A673 (cell line): ENCODE measurements around the gene RGS6. TPM values are rescaled to one million over a fixed set of nuclear protein-coding genes. Genes with fewer than 3 reads are reported as not detected.

ENCODE experiments used
- BruUV-seq: library from RNA; stranded (reverse); fragments of 400-500 nt; replicated peaks from 2 replicates; lab custom pipeline; 2021; lab: Mats Ljungman, UMichigan
- CTCF ChIA-PET: fragments of 300-600 bp; sonication (Branson Sonifier 250); formaldehyde crosslinking; loops from one replicate; lab custom pipeline; 2022; ENCODE audit warnings: antibody characterized with exemption; lab: Charles Lee
- POLR2A ChIA-PET: fragments of 300-600 bp; sonication (Branson Sonifier 250); formaldehyde crosslinking; loops from one replicate; lab custom pipeline; 2022; ENCODE audit warnings: antibody characterized with exemption; ENCODE audit not compliant: low non-redundant PET; lab: Charles Lee
- DNase-seq: peaks from one replicate; pipeline ENCODE4 v3.0.0-alpha.2; 2015; ENCODE audit warnings: low spot score
- H3K27ac ChIP-seq: fragments of 200-600 bp; sonication (generic); 2 replicates; pipeline ENCODE4 v1.5.1; 2016; ENCODE audit warnings: mixed run types, low read depth, mild to moderate bottlenecking, mixed read lengths, antibody characterized with exemption, low read length; ENCODE audit not compliant: poor library complexity, severe bottlenecking
- H3K27me3 ChIP-seq: fragments of 200-600 bp; sonication (generic); replicated peaks from 2 replicates; pipeline ENCODE4 v1.6.1; 2017; ENCODE audit warnings: mixed run types, low read depth, mild to moderate bottlenecking, mixed read lengths, antibody characterized with exemption, low read length; ENCODE audit not compliant: insufficient read depth, poor library complexity
- H3K36me3 ChIP-seq: fragments of 200-600 bp; sonication (generic); 2 replicates; pipeline ENCODE4 v1.6.1; 2016; ENCODE audit warnings: mixed run types, mild to moderate bottlenecking, mixed read lengths, antibody characterized with exemption, low read length; ENCODE audit not compliant: insufficient read depth, poor library complexity, severe bottlenecking
- H3K4me1 ChIP-seq: fragments of 200-600 bp; sonication (generic); 2 replicates; pipeline ENCODE4 v1.6.1; 2017; ENCODE audit warnings: mixed run types, mild to moderate bottlenecking, mixed read lengths, antibody characterized with exemption, low read length; ENCODE audit not compliant: insufficient read depth, poor library complexity, severe bottlenecking
- H3K4me3 ChIP-seq: fragments of 200-600 bp; sonication (generic); 2 replicates; pipeline ENCODE4 v1.5.1; 2016; ENCODE audit warnings: low read depth, mixed run types, mild to moderate bottlenecking, mixed read lengths, low read length; ENCODE audit not compliant: poor library complexity, severe bottlenecking
- H3K9me3 ChIP-seq: fragments of 200-600 bp; sonication (generic); 2 replicates; pipeline ENCODE4 v1.6.1; 2016; ENCODE audit warnings: mixed run types, low read depth, mild to moderate bottlenecking, mixed read lengths, antibody characterized with exemption, low read length; ENCODE audit not compliant: poor library complexity, severe bottlenecking
- CTCF ChIP-seq: fragments of 300-800, 200-600 bp; sonication (generic); conservative IDR thresholded peaks from 2 replicates; pipeline ENCODE4 v1.5.1; 2017; ENCODE audit warnings: low read depth, mild to moderate bottlenecking, antibody characterized with exemption, low read length, moderate library complexity, mixed read lengths
- EZH2 ChIP-seq: fragments of 200-600 bp; sonication (generic); IDR thresholded peaks from 2 replicates; pipeline ENCODE4 v1.6.1; 2017; ENCODE audit warnings: borderline replicate concordance, low read depth, mild to moderate bottlenecking, mixed read lengths, antibody characterized with exemption, low read length; ENCODE audit not compliant: poor library complexity, severe bottlenecking
- intact Hi-C: fragments of 100-400 bp; cut with micrococcal nuclease; formaldehyde crosslinking; loops from one replicate; pipeline ENCODE4 v1.10.0; 2022; ENCODE audit not compliant: unreplicated experiment
- total RNA-seq: library from RNA; stranded (reverse); gene quantifications from 2 replicates; pipeline ENCODE4 v1.2.3, GENCODE V29; 2021

Gene RGS6
- total RNA-seq, 1 experiment from 2014 or later, result not detected

GRCh38 chr14:72519543-72519942 lies 587.3 kb downstream of the RGS6 start:
- H3K27ac ChIP-seq, result no peak overlapping the region
- ChIA-PET POLR2A (no interaction called here), CTCF (interaction anchor here (0.7 to 1.0 kb wide), 2 partner anchors 384 to 385 kb away, joined by 3 to 4 read pairs; no protein-coding TSS in a partner anchor)
- no peak overlapping the region for H3K4me3 ChIP-seq
- DNase-seq, result no peak
- H3K36me3 ChIP-seq, result no peaks in the 10 kb centered on the region
- intact Hi-C loops, result loop anchor here (5.0 kb wide), 1 partner anchor 953 kb away; no protein-coding TSS in a partner anchor
- no peaks in the 10 kb centered on the region for H3K27me3 ChIP-seq
- peaks cover 5% of the 10 kb centered on the region for H3K4me1 ChIP-seq
- no peaks in the 10 kb centered on the region for H3K9me3 ChIP-seq
- BruUV-seq, result no TSS peak
- TF ChIP-seq CTCF (no peak), EZH2 (no peak)

GRCh38 chr14:72521045-72521444 lies 588.8 kb downstream of the RGS6 start:
- no peaks in the 10 kb centered on the region for H3K9me3 ChIP-seq

GRCh38 chr14:72521968-72522741 lies 589.9 kb downstream of the RGS6 start:
- no peak for TF ChIP-seq CTCF
- TF ChIP-seq EZH2, result no peak
- BruUV-seq, result no TSS peak
- ChIA-PET CTCF (no interaction called here), POLR2A (no interaction called here)
- H3K27ac ChIP-seq, result no peak overlapping the region
- no peak for DNase-seq
- H3K4me3 ChIP-seq, result no peak overlapping the region
- intact Hi-C loops, result no loop called here
- no peaks in the 10 kb centered on the region for H3K9me3 ChIP-seq
- no peaks in the 10 kb centered on the region for H3K36me3 ChIP-seq
- peaks cover 5% of the 10 kb centered on the region for H3K4me1 ChIP-seq
- no peaks in the 10 kb centered on the region for H3K27me3 ChIP-seq

More at GRCh38 chr14:72521045-72521444, 588.8 kb downstream of the RGS6 start:
- intact Hi-C loops, result no loop called here
- Histone ChIP-seq H3K36me3 (no peaks in the 10 kb centered on the region), H3K27me3 (no peaks in the 10 kb centered on the region), H3K4me3 (no peak overlapping the region), H3K4me1 (peaks cover 5% of the 10 kb centered on the region), H3K27ac (no peak overlapping the region)
- CTCF ChIA-PET, result no interaction called here
- no peak for DNase-seq
- BruUV-seq, result no TSS peak
- POLR2A ChIA-PET, result no interaction called here
- TF ChIP-seq EZH2 (no peak), CTCF (no peak)
